Endothelial cell (in vitro differentiated cells): ENCODE measurements around the gene ANKRD13D. TPM values are rescaled to one million over a fixed set of nuclear protein-coding genes. Genes with fewer than 3 reads are reported as not detected.

Source experiments
- DNase-seq: peaks from one replicate; pipeline ENCODE4 v3.0.0; 2021; ENCODE audit warnings: low spot score
- H3K27ac Mint-ChIP-seq: one replicate; pipeline ENCODE4 v1.8.0; 2021; ENCODE audit warnings: mixed read lengths, inconsistent platforms; ENCODE audit not compliant: unreplicated experiment
- H3K27me3 Mint-ChIP-seq: one replicate; pipeline ENCODE4 v1.8.0; 2021; ENCODE audit warnings: mild to moderate bottlenecking, moderate library complexity, mixed read lengths, inconsistent platforms; ENCODE audit not compliant: unreplicated experiment
- H3K36me3 Mint-ChIP-seq: one replicate; pipeline ENCODE4 v1.8.0; 2021; ENCODE audit warnings: mild to moderate bottlenecking, low read depth, mixed read lengths, inconsistent platforms; ENCODE audit not compliant: unreplicated experiment
- H3K4me1 Mint-ChIP-seq: one replicate; pipeline ENCODE4 v1.8.0; 2021; ENCODE audit warnings: mild to moderate bottlenecking, mixed read lengths, inconsistent platforms; ENCODE audit not compliant: unreplicated experiment
- H3K4me3 Mint-ChIP-seq: one replicate; pipeline ENCODE4 v1.8.0; 2021; ENCODE audit warnings: mild to moderate bottlenecking, mixed read lengths, inconsistent platforms; ENCODE audit not compliant: unreplicated experiment
- H3K9me3 Mint-ChIP-seq: one replicate; pipeline ENCODE4 v1.8.0; 2021; ENCODE audit warnings: mixed read lengths, inconsistent platforms; ENCODE audit not compliant: unreplicated experiment
- CTCF ChIP-seq: fragments of 200-600 bp; sonication (generic); IDR thresholded peaks from one replicate; pipeline ENCODE4 v1.5.0; 2021; ENCODE audit warnings: antibody characterized with exemption; ENCODE audit not compliant: unreplicated experiment
- total RNA-seq: library from RNA; stranded (reverse); fragmentation: NEBNext Ultra II Directional; extraction: Animal tissue kit (Norgen Biotek cat#: 25700); gene quantifications from one replicate; pipeline ENCODE4 v1.2.1, GENCODE V29; 2021; ENCODE audit not compliant: unreplicated experiment

Gene ANKRD13D
- total RNA-seq, 1 donor from 2014 or later, result 65.1 TPM

- no peak for TF ChIP-seq CTCF
- Mint-ChIP-seq H3K9me3 (no peaks in the 10 kb centered on the region), H3K27ac (no peak overlapping the region), H3K4me3 (peak overlapping the region; percentile 54), H3K36me3 (peaks cover 27% of the 10 kb centered on the region), H3K27me3 (peaks cover 16% of the 10 kb centered on the region), H3K4me1 (peaks cover 7% of the 10 kb centered on the region)
- DNase-seq, result no peak
Observed at GRCh38 chr11:67298786-67299185, 9.7 kb downstream of the ANKRD13D start.

- Mint-ChIP-seq H3K27me3 (peaks cover 16% of the 10 kb centered on the region), H3K4me3 (no peak overlapping the region), H3K9me3 (no peaks in the 10 kb centered on the region), H3K36me3 (peaks cover 23% of the 10 kb centered on the region), H3K27ac (no peak overlapping the region), H3K4me1 (peaks cover 7% of the 10 kb centered on the region)
- no peak for DNase-seq
- TF ChIP-seq CTCF, result no peak
Observed at GRCh38 chr11:67299471-67300191, 10.5 kb downstream of the ANKRD13D start.

- no peak overlapping the region for H3K27ac Mint-ChIP-seq
- peaks cover 7% of the 10 kb centered on the region for H3K4me1 Mint-ChIP-seq
- no peak overlapping the region for H3K4me3 Mint-ChIP-seq
- no peak for TF ChIP-seq CTCF
- no peaks in the 10 kb centered on the region for H3K9me3 Mint-ChIP-seq
- H3K27me3 Mint-ChIP-seq, result peaks cover 16% of the 10 kb centered on the region
- DNase-seq, result no peak
- peaks cover 23% of the 10 kb centered on the region for H3K36me3 Mint-ChIP-seq
Observed at GRCh38 chr11:67300256-67300755, 11.2 kb downstream of the ANKRD13D start.

- Mint-ChIP-seq H3K36me3 (peaks cover 21% of the 10 kb centered on the region), H3K4me3 (no peak overlapping the region), H3K27ac (no peak overlapping the region), H3K27me3 (peaks cover 20% of the 10 kb centered on the region), H3K9me3 (no peaks in the 10 kb centered on the region), H3K4me1 (peaks cover 7% of the 10 kb centered on the region)
- no peak for TF ChIP-seq CTCF
- no peak for DNase-seq
Observed at GRCh38 chr11:67300756-67301312, 11.7 kb downstream of the ANKRD13D start.

GRCh38 chr11:67301313-67301921, 12.3 kb downstream of the ANKRD13D start:
- peaks cover 7% of the 10 kb centered on the region for H3K4me1 Mint-ChIP-seq
- H3K27ac Mint-ChIP-seq, result no peak overlapping the region
- H3K4me3 Mint-ChIP-seq, result no peak overlapping the region
- peaks cover 23% of the 10 kb centered on the region for H3K27me3 Mint-ChIP-seq
- no peak for TF ChIP-seq CTCF
- H3K9me3 Mint-ChIP-seq, result no peaks in the 10 kb centered on the region
- H3K36me3 Mint-ChIP-seq, result peaks cover 15% of the 10 kb centered on the region
- DNase-seq, result no peak
